K562 (cell line): ENCODE measurements around the gene ZC3H12A. TPM values are rescaled to one million over a fixed set of nuclear protein-coding genes. Genes with fewer than 3 reads are reported as not detected.
A peak's percentile ranks its signal among the peaks of the same experiment; 100 is the strongest.

Source experiments
- CBX3 ChIP-seq, 2 experiments: IDR thresholded peaks; 1 replicate in 1 of 2; 2 replicates in 1 of 2; pipeline ENCODE4 v1.6.1; 2012; ENCODE audit warnings: inconsistent platforms in 2 of 2, low read length in 2 of 2, borderline replicate concordance in 1 of 2, control low read depth in 1 of 2
- CLOCK ChIP-seq: fragments of 250-450 bp; sonication (Bioruptor Pico); IDR thresholded peaks from 2 replicates; pipeline ENCODE4 v1.4.0; 2020; ENCODE audit warnings: mild to moderate bottlenecking, moderate library complexity, borderline replicate concordance
- DACH1 ChIP-seq: fragments of 450-650 bp; IDR thresholded peaks from 2 replicates; pipeline ENCODE4 v1.6.1; 2018; ENCODE audit not compliant: partially characterized antibody
- ELK1 ChIP-seq: sonication (generic); formaldehyde crosslinking; IDR thresholded peaks from 2 replicates; pipeline ENCODE4 v1.8.1; 2022; ENCODE audit warnings: missing genetic modification reagents
- FOXP1 ChIP-seq: sonication (generic); formaldehyde crosslinking; IDR thresholded peaks from 2 replicates; pipeline ENCODE4 v1.8.0; 2022; ENCODE audit warnings: mild to moderate bottlenecking, missing genetic modification reagents
- GATAD2B ChIP-seq: fragments of 450-650 bp; IDR thresholded peaks from 2 replicates; pipeline ENCODE4 v1.6.1; 2017; ENCODE audit warnings: mild to moderate bottlenecking, borderline replicate concordance
- HDAC8 ChIP-seq: fragments of 450-650 bp; IDR thresholded peaks from 2 replicates; pipeline ENCODE4 v1.6.1; 2016; ENCODE audit warnings: mild to moderate bottlenecking, missing genetic modification characterization, moderate library complexity, missing compliant biosample characterization
- MAFK ChIP-seq: IDR thresholded peaks from 2 replicates; pipeline ENCODE4 v1.6.1; 2011; ENCODE audit warnings: low read length, improper control_type of control experiment
- OTX1 ChIP-seq: fragments of 450-650 bp; formaldehyde crosslinking; IDR thresholded peaks from 2 replicates; pipeline ENCODE4 v1.4.0; 2022; ENCODE audit warnings: mild to moderate bottlenecking
- PHF20 ChIP-seq: fragments of 450-650 bp; IDR thresholded peaks from 2 replicates; pipeline ENCODE4 v1.6.1; 2018; ENCODE audit not compliant: partially characterized antibody
- PRPF4 ChIP-seq: fragments of 200-400 bp; formaldehyde crosslinking; IDR thresholded peaks from one replicate; pipeline ENCODE4 v1.6.1; 2017; ENCODE audit warnings: low read length, low read depth, mild to moderate bottlenecking; ENCODE audit not compliant: insufficient read depth, poor library complexity, severe bottlenecking
- PTTG1 ChIP-seq: fragments of 450-650 bp; IDR thresholded peaks from 2 replicates; pipeline ENCODE4 v1.6.1; 2016; ENCODE audit warnings: low read depth, mild to moderate bottlenecking, missing genetic modification characterization, missing compliant biosample characterization
- RAD51 ChIP-seq: fragments of 450-650 bp; IDR thresholded peaks from 2 replicates; pipeline ENCODE4 v1.7.1; 2016; ENCODE audit warnings: low read depth, mild to moderate bottlenecking, borderline replicate concordance
- SIX5 ChIP-seq, 2 experiments: IDR thresholded peaks; 2 replicates each; pipeline ENCODE4 v1.6.1; 2011; ENCODE audit warnings: low read length in 2 of 2, borderline replicate concordance in 1 of 2, low read depth in 1 of 2, mild to moderate bottlenecking in 1 of 2, moderate library complexity in 1 of 2; ENCODE audit not compliant: insufficient read depth in 1 of 2
- SNIP1 ChIP-seq: fragments of 450-650 bp; IDR thresholded peaks from 2 replicates; pipeline ENCODE4 v1.7.1; 2017; ENCODE audit warnings: low read depth, mild to moderate bottlenecking
- TAF1 ChIP-seq: IDR thresholded peaks from 2 replicates; pipeline ENCODE4 v1.6.1; 2011; ENCODE audit warnings: mild to moderate bottlenecking, low read length, moderate library complexity; ENCODE audit not compliant: insufficient read depth, control insufficient read depth, severe bottlenecking; ENCODE audit errors: extremely low read depth
- TEAD4 ChIP-seq, 2 experiments: sonication (generic) in 1 of 2; formaldehyde crosslinking in 1 of 2; IDR thresholded peaks; 2 replicates each; pipeline versions ENCODE4 v1.6.1 to v1.8.0; 2012 to 2022; ENCODE audit warnings: borderline replicate concordance in 1 of 2, inconsistent platforms in 1 of 2, low read length in 1 of 2, mild to moderate bottlenecking in 1 of 2, missing genetic modification reagents in 1 of 2
- polyA plus RNA-seq, 8 experiments: library from polyadenylated mRNA; depleted of rRNA in 4 of 8; stranded (reverse) in 5 of 8; unstranded in 3 of 8; fragments of >200 nt; fragmentation: Nextera tagmentation in 2 of 8; fragmentation: Illumina TruSeq in 1 of 8; extraction: Ambion mirVana in 2 of 8; extraction: Trizol in 1 of 8; gene quantifications; 2 replicates each; pipeline versions ENCODE4 v1.2.1 to v1.2.3, GENCODE V29; 2011 to 2014; ENCODE audit warnings: inconsistent platforms in 1 of 8, missing spikeins in 1 of 8
- total RNA-seq, 7 experiments: library from RNA; depleted of rRNA in 6 of 7; stranded (reverse); fragments of >200 nt in 6 of 7; fragmentation: Illumina TruSeq in 2 of 7; extraction: Trizol in 2 of 7; gene quantifications; 2 replicates each; pipeline versions ENCODE4 v1.2.1 to v1.2.3, GENCODE V29; 2011 to 2021; ENCODE audit warnings: low replicate concordance in 1 of 7
- TF ChIP-seq, protein P1 (sequence below): fragments of 450-650 bp; IDR thresholded peaks from 2 replicates; pipeline ENCODE4 v1.6.1; 2016; ENCODE audit warnings: low read depth, mild to moderate bottlenecking, moderate library complexity
- TF ChIP-seq, protein P2 (sequence below): fragments of 450-650 bp; formaldehyde crosslinking; conservative IDR thresholded peaks from 2 replicates; pipeline ENCODE4 v1.4.0; 2022; ENCODE audit warnings: mild to moderate bottlenecking, missing genetic modification characterization

Gene ZC3H12A
- total and polyA plus RNA-seq, 9 of the 15 experiments (the other 6 are each of a cell fraction or from before 2014, with no cell fraction given) = 0.14 to 9.4 (median 6.7) TPM

DNA sequence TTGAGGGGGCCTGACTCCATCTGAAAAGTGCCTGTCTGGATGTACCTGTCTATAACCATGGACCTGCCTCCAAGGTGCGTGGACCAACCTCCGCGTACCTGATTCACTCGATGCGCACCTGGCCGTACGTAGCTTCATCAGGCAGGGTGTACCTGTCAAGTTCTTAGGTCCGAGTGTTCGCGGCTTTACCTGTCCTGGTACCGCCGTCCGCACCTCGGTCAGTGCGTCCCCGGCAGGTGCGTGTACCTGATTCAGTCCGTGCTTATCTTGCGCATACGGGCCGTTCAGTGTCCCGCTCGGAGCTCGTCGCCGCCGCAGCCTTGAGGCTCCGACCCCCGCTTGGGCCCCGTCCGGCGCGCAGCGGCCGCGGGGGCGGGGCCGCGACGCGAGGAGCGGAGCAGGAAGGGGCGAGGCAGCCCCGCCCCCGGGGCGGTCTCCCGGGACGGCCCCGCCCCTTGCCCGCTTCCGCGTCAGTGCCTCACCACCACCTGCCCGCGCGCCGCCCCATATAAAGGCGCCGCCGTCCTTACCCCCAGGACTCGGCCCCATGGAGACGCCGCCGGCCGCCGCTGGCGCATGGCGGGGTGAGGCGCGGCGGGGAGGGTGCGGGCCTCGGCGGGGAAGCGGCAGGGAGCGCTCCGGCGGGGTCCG is at the start of gene ZC3H12A (continued):
- TF ChIP-seq ELK1 (CRISPR knock-in tag) (no peak), RAD51 (no peak), OTX1 (no peak), PRPF4 (peak; percentile 48), HDAC8 (tag) (no peak), CLOCK (CRISPR knock-in tag) (no peak), GATAD2B (no peak; the same call in 1 of the 2 replicates), TEAD4 (IDR thresholded peaks at IDR 0.05; ENCODE audit: low read length) (no peak), TEAD4 (CRISPR knock-in tag; IDR thresholded peaks at IDR 0.05; ENCODE audit: borderline replicate concordance) (no peak), SIX5 (IDR thresholded peaks at IDR 0.05; ENCODE audit: borderline replicate concordance in 1 of 2, insufficient read depth in 1 of 2, low read depth in 1 of 2, low read length in 2 of 2) (no peak), MAFK (no peak), DACH1 (no peak), PHF20 (peak; percentile 12), CBX3 (IDR thresholded peaks at IDR 0.05; ENCODE audit: borderline replicate concordance in 1 of 2, low read length in 2 of 2) (no peak), SNIP1 (no peak), FOXP1 (no peak), PTTG1 (tag) (no peak), TAF1 (peak; percentile 95)
- TF ChIP-seq, protein P1, sequence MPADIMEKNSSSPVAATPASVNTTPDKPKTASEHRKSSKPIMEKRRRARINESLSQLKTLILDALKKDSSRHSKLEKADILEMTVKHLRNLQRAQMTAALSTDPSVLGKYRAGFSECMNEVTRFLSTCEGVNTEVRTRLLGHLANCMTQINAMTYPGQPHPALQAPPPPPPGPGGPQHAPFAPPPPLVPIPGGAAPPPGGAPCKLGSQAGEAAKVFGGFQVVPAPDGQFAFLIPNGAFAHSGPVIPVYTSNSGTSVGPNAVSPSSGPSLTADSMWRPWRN = no peak
- TF ChIP-seq, protein P2, sequence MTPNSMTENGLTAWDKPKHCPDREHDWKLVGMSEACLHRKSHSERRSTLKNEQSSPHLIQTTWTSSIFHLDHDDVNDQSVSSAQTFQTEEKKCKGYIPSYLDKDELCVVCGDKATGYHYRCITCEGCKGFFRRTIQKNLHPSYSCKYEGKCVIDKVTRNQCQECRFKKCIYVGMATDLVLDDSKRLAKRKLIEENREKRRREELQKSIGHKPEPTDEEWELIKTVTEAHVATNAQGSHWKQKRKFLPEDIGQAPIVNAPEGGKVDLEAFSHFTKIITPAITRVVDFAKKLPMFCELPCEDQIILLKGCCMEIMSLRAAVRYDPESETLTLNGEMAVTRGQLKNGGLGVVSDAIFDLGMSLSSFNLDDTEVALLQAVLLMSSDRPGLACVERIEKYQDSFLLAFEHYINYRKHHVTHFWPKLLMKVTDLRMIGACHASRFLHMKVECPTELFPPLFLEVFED (CRISPR knock-in tag) = no peak
